GM21526 (cell line): Measurements from ENCODE around the gene UBE2D2.

Experiments used
- ATAC-seq: cut with Tn5 transposase; IDR thresholded peaks from one replicate; pipeline ENCODE4 v1.9.1; 2021; ENCODE audit warnings: moderate library complexity; ENCODE audit not compliant: unreplicated experiment, low FRiP score

The UBE2D2 gene

DNA sequence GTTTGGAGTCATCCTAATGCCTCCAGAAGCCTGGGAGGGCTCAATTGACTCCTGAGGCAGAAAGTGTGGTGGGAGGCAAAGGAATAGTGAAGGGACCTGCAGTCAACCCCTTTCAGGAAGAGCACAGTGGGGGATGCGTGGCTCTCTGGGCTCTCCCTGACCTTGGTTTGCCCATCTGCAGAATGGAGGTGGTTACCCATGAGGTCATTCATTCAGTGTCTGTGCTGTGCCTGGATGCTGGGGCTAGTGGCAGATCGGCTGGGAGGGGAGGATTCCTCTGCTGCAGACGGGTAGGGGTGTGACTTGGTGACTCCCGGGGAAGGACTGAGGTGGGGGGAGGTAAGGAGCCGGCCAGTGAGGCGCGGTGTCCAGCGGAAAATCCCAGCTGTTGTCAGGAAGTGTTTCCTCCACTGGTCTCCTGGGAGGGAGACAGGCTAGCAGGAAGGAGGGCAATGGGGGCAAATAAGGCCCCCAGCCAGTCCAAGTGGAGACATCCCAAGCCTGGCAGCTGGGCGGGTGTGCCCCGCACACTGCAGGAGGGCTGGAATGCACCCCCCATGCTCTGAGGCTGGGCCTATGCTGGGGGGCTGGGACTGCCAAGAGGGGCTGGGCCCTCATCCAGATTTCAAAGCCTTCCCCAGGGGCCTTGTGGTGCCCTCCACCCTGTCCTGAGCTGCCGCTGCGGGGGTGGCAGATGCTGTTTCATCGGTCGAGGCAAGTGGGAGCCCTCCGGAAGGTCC is 98.0 kb downstream of the UBE2D2 start:
- no peak for ATAC-seq

DNA sequence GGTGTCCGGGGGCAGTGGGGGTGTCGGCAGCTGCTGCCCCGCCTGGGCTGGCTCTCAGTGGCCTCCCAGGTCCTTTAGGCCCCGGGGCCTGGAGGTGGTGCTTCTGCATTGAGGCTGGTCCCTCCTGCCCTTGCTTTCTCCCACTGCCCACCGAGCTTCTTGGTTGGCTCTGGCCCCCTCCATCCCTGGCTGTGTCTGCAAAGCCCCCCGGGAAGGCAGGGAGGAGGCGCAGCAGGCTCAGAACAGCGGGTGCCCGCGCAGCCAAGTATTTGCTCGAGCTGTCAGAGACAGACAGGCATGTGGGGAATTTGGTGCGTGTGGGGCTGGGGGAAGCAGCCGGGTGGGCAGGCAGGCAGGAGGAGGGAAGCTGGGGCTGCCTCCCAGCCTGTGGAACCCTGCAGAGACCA is 98.6 kb downstream of the UBE2D2 start:
- ATAC-seq = no peak

DNA sequence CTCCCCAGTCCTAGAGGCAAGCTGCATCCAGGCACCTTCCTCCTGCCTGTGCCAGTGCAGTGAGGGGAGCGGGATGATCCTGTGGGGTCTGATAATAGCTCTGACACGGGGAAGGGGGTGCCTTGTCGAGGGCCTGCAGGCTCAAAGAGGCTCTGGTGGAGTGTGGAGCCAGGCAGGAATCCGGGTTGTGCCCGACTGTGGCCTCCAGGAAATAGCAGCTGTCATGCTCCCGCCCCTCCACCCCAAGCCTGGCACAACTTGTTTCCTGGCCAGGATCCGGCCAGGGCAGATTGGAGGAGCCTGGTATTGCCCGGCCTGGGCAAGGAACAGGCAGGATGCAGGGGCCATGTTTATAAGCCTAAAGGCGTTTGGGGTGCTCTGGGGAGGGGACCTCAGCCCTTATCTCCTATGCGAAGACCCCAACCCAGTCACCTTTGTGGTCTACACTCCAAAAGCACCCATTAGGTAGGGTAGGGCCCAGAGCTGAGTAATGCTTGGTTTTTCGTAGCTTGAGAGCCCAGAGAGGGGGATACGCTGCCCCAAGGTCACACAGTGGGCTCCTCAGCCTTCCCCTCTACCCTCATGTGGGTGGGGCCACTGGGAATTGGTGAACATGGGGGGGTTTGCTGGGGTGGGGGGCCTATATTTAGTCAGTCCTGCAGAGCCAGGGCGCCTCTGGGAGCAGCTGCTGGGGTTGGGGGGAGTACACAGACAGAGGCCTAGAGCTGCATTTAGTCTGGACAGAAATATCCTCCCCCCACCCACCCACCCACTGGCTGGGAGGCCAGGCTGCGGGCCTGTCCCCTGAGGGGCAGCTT is 99.2 kb downstream of the UBE2D2 start:
- ATAC-seq = no peak

DNA sequence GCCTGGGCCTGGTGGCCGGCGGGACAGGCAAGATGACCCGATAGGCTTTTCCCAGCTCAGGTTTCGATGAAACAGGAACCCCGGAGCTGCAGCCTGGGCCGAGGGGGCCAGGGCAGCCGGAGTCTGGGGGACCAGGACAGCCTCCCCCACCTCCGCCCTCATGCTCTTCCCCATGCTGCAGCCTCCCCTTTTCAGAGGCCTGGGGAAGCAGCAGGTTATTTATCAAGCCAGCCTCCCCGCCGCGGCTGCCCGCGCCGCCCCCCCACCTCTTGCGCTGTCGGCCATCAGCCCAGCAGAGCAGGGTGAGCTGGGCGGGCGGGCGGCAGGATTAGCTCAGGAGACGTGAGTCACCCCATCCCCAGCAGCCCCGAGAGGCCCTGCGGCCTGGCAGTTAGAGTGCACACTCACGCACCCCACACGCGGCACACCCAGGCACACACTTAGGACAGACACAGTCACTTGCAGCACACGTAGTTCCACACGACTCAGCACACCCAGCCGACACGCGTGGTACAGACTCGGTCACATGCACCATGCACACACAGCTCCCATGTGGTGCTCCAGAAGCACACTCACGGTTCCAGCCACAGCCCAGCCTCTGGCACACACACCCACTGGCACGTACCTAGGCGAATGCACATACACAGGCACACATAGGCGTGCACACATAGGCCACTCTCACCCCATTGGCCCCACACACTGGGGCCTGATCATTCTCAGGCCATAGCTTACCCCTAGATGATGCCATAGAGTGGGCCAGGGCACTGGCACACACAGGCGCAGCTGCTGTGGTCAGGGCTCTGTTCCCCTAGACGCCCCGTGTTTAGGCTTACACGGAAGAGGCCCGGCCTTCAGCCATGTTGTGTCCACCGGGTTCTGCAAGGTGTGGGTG is 100.0 kb downstream of the UBE2D2 start:
- no peak for ATAC-seq

DNA sequence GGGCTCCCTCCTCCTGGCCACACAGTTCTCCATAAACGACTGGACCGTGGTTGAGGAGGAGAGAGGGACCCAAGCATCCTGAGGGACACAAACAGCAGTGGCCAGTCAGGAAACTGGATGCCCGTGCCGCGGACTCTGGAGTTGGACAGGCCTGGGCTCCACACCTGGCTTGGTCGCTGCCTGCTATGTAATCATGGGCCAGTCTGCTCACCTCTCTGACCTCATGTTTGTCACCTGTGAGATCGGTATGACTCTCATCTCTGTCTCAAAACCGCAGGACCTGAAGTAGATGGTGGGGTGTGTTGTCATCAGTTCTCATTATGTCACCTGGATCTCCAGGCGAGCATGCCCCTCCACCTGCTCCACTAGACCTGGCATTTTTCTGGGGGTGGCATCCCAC is 101.5 kb downstream of the UBE2D2 start:
- ATAC-seq = no peak

DNA sequence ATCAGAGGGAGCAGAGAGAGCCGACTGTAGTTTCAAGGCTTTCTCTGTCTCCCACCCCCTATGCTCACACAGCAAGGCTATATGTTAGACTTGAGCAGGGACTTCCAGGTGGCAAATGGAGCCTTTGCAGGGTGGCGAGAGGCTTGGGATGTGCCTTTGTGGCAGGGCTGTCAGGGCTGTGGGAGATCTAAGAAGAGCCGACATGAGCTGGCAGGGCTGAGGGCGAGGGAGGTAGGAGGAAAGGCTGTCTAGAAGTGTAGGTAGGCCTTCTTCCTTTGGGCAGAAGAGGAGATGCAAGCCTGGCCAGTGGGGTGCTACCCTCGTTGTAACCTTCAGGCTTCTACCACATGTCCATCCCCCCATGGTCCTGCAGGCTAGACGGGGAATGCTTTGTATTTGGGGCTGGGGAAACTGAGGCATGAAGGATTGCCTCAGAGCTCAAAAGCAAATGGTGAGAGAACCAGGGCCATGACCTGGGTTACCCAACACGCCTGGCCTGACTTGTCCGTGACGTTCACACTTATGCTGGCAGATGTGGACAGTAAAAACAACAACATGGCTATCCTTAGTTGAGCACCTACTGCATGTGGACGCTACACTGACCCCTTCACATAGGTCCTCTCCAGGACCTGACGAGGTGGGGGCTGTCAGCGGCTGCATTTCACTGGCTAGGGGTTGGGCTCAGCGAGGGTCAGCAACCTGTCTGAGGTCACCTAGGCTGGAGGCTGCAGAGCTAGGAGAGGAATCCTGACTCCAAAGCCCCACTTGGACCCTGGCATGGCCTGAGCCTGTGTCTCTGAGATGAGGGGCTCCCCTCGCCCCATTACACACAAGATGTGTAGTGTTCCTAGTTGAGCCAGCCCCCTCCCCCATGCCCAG is 102.3 kb downstream of the UBE2D2 start:
- no peak for ATAC-seq

DNA sequence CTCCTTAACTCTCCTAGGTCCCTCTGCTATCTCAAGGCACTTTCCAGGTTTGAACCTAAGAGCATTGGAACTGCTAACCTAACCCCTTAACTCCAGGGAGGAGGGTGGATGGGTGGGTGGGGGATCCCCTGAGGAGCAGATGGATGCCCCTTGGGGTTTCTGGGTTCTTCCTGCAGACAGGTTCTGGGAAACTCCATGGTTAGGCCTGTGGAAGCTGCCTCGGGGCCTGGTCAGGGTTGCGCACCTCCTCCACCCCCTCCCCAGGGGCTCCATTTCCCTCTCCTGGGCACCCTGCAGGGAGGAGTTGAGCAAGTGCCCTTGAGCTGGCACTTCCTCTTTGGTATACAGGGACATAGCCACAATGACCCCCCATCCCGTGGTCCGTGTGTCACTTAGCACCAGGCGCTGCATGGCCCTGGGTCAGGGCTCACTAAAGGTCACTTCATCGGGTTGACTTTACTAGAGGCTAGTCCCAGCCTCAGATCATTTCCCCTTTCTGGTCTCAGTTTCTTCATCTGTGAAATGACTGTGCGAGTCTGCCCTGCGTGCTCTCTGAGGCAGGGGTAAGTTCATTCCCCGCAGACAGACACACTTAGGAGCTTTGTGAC is 103.1 kb downstream of the UBE2D2 start:
- ATAC-seq = peak; percentile 44

DNA sequence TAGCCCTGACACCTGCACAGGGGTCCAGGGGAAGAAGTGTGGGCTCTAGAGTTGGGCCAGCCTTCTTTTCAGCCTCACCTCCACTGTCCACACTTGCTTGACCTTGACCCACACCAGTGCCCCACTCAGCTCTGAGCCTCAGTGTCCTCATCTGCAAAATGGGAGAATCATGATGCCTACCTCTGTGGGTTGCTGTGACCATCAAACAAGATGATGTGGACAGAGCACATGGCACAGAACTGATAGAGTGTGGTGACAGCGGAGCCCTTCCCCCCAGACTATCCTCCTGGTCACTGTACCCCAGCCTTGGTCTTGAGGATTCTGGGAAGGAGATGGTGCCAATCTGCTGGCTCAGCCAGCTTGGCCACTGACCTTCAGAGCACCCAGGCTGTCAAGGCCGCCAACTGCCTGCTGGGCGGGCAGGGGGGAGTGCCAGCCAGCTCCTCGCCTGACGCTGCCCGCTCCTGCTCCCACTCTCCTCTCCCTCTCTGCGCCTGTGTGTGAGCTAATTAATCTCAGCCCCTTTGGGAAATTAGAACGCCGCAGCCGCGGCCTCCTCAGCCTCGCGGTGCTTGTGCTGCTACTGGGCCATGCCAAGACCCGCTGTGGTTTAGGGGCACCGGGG is 103.7 kb downstream of the UBE2D2 start:
- no peak for ATAC-seq

DNA sequence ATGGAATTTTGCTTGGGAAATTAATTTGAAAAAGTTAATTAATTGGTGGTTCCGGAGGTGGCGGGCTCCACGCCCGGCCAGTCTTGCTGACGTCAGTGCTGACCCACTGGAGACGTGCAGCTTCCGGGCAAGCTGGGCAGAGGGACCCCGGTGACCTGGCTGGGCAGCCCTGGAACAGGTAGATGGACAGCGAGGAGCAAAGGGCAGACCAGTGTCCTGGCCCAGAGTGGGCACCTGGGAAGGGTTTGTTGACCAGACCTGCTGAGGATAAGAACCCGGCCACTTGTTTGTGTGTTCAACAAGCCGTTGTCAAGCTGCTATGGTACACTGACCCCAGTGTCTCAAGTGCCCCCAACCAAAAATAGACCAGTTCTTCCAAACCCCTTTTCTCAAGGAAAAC is 104.5 kb downstream of the UBE2D2 start:
- no peak for ATAC-seq

DNA sequence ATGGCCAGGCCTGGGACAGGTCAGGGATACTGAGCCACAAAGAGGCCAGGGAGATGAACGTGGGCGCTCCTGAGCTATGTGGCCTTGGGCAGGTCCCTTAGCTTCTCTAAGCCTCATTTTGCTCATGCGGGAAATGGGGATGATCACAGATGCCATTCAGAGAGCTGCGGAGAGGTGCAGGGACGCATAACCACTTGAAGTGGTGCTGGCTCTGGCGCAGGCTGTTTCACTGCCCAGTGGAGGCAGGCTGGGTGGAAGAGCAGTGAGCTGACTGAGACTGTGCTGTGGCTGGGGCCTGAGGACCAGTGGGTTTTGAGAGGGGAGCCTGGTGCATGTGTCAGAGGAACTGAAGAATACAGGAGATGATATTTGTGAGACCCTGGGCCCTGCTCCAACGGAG is 105.4 kb downstream of the UBE2D2 start:
- ATAC-seq = no peak

DNA sequence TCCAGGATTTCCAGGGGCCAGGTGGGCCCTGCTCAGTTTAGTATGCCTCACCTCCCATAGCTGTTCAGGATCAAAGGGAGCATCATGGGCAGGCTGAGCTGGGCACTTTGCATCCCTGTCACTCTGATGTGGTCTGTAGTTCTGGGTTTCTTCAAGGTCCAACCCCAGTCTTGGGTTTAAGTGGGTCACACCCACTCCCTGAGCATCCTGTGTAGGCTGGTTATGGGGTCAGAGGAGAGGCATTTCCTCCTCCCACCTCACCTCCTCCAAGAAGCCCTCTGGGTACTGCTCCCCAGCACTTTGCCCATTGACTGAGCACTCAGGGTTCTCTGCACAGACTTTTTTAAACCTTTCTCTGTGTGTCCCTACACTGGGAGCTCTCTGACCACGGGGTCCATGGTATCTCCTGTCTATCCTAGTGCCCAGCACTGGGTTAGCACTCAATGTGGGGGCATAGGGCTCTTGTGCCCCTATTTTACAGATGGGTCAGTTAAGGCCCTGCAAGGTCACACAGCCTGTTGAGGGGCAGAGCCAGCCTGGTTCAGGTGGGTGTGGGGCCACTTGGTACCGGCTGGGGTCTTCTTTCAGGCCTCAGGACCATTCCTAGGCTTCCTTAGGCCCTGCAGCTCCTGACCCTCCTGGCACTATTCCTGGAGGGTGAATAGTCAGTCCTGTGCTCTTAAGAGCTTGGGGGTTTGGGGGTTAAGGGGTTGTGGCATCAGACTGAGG is 106.0 kb downstream of the UBE2D2 start:
- ATAC-seq = no peak

DNA sequence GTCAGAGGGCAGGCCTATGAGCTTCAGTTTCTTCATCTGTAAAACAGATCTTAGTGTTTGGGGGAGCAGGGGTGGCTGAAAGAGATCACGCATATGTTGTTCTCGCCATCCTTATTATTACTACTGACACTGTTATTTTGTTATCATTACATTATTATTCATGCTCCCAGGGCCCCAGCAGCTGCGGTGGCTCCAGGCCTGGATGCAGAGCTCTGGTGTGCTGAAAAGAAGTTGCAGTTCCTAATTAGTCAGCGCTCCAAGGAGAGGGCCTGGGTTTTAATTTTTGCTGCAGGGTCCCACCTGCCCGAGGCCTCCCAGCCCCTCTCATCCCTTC is 106.6 kb downstream of the UBE2D2 start:
- no peak for ATAC-seq

DNA sequence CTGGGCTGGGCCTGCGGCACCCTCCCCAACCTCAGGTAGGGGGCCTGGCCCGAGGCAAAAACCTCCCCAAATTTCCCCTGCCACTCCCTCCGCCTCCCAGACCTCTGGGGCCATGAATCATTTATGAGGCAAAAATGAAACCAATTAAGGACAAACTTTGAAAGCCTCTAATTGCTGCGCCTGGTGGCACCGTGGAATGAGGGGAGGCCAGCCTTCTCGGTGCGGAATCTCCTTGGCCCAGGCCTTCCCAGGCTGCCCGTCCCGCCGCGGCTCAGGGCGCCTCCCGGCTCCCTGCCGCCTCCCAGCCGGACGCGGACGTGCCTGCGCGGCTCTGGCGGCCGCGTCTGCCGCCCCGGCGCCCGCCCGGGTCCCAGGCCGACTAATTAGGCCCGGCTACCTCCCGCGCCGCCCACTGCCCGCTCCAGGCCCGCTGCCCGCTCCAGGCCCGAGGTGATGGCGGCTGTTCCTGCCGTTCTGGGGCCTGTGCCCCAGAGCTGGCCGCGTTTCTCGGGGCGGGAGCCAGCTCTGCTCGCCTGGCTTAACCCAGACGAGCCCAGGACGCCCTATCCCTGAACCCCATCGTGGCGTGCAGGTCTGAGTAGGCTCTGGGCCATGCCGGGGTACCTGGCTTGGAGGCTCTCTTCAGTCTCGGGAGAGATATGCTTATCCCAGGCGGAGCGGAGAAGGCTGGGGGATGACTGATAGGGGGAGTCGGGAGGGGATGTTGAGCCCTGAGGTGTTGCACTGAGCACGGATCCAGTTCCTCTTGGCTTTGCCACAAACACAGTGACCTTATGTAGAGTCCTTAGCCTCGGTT is 107.1 kb downstream of the UBE2D2 start:
- ATAC-seq = no peak

DNA sequence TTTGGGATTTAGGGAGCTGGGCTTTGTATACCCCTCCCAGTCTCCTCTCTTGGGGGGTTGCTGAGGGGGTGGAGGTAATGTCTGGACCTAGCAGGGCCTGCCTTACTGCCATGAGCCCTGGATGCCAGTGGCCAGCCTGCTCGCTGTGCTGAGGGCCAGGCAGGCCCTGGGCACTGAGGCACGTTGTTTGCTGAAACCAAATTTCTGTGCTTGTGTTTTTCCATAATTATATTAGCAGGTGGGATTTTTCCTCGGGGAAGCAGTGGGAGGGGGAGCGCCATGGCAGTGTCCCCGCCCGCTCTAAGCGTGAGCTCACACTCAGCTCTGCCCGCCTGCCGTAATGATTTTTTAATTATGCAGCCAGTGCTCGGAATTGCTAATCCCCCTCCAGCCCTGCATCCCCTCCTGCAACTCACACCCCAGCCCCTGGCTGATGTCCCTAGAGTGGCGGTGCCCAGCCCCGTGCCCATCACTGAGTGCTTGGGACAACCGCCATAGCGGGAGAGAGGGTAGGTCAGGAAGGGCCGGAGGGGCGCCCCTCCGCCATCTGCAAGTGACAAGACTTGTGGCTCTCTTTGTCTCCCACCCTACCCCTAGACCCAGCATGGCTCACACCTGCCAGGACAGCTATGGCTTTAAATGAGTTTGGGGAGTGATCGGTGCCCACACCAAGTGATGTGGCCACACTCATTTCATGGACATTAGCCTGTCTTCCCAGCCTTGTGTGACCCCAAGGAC is 108.0 kb downstream of the UBE2D2 start:
- no peak for ATAC-seq

DNA sequence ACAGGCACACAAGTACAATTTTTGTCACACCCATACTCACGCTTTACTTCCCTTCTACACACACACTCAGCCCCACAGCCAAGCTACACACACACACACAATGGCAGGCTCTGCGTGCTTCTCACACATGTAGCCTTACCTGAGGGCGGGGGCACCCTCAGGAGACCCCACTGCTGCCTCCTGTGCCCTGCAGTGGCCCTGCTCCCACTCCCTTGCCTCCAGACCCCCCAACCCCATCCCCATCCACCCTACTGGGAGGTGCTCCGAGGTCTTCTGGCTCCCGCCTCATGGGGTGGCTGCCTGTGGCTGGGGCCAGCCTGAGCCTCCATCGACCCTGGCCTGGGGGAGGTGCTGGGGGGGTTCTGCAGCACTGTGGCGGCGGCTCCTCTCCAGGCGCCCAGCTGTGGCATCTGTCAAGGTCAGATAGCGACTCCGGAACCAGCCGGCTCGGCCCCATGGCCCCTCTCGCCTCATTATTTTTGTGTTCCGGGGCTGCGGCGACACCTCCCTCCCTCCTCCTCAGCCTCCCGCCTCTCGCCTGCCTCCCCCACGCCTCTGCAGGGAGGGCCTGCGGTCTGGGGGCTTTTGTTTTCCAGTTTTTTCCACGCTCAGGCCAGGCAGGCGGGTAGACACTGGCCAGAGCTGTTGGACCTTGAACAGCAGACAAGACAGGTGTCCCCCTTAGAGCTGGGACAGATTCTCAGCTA is 108.7 kb downstream of the UBE2D2 start:
- ATAC-seq = peak; percentile 10

DNA sequence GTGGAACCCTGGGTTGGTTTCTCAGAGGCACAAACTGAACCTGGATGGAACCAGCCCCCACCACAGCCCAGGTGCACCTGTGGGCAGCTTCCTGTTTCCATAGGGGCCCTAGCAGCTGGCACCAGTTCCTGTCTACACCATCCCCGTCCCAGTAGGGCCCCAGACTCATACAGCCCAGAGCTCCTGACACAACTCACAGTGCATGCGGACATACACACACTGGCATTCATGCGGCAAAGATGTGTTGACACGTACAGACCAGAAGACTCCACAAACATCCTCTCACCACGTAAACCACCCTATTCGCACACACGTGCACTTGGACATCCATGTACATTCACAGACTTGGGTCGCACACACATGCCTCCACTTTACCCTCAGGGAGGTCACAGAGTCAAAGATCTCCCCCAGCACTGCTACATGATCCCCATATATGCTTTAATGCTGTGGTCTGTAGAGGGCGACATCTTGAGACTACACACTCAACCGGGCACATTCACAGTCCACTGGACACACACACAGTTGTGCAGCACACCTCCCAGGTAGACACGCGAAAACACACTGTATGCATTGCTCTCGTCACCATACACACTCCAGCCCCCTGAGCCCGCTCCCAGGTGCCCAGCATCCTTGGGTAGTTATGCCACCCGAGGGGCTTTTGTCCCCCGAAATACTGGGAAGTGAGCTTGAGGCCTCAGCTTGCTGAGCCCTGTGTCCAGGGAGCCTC is 109.4 kb downstream of the UBE2D2 start:
- peak; percentile 44 for ATAC-seq
